MCF 10A (cell line): Measurements from ENCODE around the gene RNF14. TPM values are rescaled to one million over a fixed set of nuclear protein-coding genes. Genes with fewer than 3 reads are reported as not detected.
A peak's percentile ranks its signal among the peaks of the same experiment; 100 is the strongest.

Source experiments
- BruUV-seq: library from RNA; stranded (reverse); fragments of 400-500 nt; replicated peaks from 2 replicates; lab custom pipeline; 2021; lab: Mats Ljungman, UMichigan
- CTCF ChIA-PET: fragments of 300-600 bp; sonication (Branson Sonifier 250); formaldehyde crosslinking; extraction: SDS; loops from one replicate; lab custom pipeline; 2021; ENCODE audit warnings: antibody characterized with exemption, inconsistent platforms; lab: Yijun Ruan, JAX
- POLR2A ChIA-PET: fragments of 300-600, 350-650 bp; sonication (Branson Sonifier 250); formaldehyde crosslinking; extraction: SDS; loops from one replicate; lab custom pipeline; 2020; ENCODE audit warnings: antibody characterized with exemption, inconsistent platforms; lab: Yijun Ruan, JAX
- DNase-seq: peaks from one replicate; pipeline ENCODE4 v3.0.0-alpha.2; 2018; ENCODE audit not compliant: unreplicated experiment
- H3K27ac Mint-ChIP-seq: one replicate; pipeline ENCODE4 v1.8.0; 2022; ENCODE audit warnings: mild to moderate bottlenecking, low read depth, mixed read lengths; ENCODE audit not compliant: unreplicated experiment
- H3K27me3 Mint-ChIP-seq: one replicate; pipeline ENCODE4 v1.8.0; 2022; ENCODE audit warnings: mixed read lengths; ENCODE audit not compliant: insufficient read depth, unreplicated experiment
- H3K36me3 Mint-ChIP-seq: one replicate; pipeline ENCODE4 v1.8.0; 2022; ENCODE audit warnings: mild to moderate bottlenecking, moderate library complexity, mixed read lengths; ENCODE audit not compliant: insufficient read depth, unreplicated experiment
- H3K4me1 Mint-ChIP-seq: one replicate; pipeline ENCODE4 v1.8.0; 2022; ENCODE audit warnings: mixed read lengths; ENCODE audit not compliant: insufficient read depth, unreplicated experiment
- H3K4me3 Mint-ChIP-seq: one replicate; pipeline ENCODE4 v1.8.0; 2022; ENCODE audit warnings: mild to moderate bottlenecking, moderate library complexity, mixed read lengths; ENCODE audit not compliant: unreplicated experiment
- H3K9me3 Mint-ChIP-seq: one replicate; pipeline ENCODE4 v1.8.0; 2022; ENCODE audit warnings: mixed read lengths; ENCODE audit not compliant: unreplicated experiment
- intact Hi-C: fragments of 100-400 bp; cut with micrococcal nuclease; formaldehyde crosslinking; loops from 2 replicates; pipeline ENCODE4 v1.14.1; 2022
- total RNA-seq: library from RNA; stranded (reverse); gene quantifications from 2 replicates; pipeline ENCODE4 v1.2.3, GENCODE V29; 2022
- TF ChIP-seq, protein P1 (sequence below): fragments of 200-600 bp; IDR thresholded peaks from one replicate; pipeline ENCODE4 v1.8.0; 2022; ENCODE audit warnings: antibody characterized with exemption, mild to moderate bottlenecking; ENCODE audit not compliant: unreplicated experiment

RNF14 gene
- total RNA-seq, 1 experiment from 2014 or later: 81.3 TPM

DNA sequence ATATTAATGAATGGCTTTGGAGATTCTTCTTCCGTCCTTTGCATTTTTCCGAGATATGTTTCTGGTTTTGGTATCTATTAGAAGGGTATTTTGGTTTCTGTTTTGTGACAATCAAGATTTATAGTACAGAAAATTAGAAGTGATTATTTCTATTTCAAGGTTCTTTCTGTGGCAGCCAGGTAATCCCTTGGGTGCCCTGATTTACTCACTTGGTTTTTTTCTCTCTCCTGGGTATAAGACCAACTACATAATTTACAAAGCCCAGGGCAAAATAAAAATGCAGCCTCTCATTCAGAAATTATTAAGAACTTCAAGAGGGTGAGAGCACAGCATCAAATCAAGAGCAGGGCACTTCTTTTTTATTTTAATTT is 2.0 kb upstream of the RNF14 start:
- intact Hi-C loops: loop anchor here (10.0 kb wide), 1 partner anchor 152 kb away; no protein-coding TSS in a partner anchor
- POLR2A ChIA-PET: interaction anchor here (0.6 kb wide), 1 partner anchor 316 kb away, joined by 4 read pairs; no protein-coding TSS in a partner anchor
- BruUV-seq: no TSS peak
- Mint-ChIP-seq H3K27ac (no peak overlapping the region), H3K4me1 (peaks cover 20% of the 10 kb centered on the region), H3K9me3 (no peaks in the 10 kb centered on the region), H3K36me3 (peaks cover 21% of the 10 kb centered on the region), H3K4me3 (no peak overlapping the region), H3K27me3 (no peaks in the 10 kb centered on the region)
- DNase-seq: no peak
- CTCF ChIA-PET: interaction anchor here (0.5 to 18.0 kb wide), 8 partner anchors 9 to 298 kb away, joined by 3 to 395 read pairs (median 23); partner anchors contain the start of gene PCDH12
- TF ChIP-seq, protein P1, sequence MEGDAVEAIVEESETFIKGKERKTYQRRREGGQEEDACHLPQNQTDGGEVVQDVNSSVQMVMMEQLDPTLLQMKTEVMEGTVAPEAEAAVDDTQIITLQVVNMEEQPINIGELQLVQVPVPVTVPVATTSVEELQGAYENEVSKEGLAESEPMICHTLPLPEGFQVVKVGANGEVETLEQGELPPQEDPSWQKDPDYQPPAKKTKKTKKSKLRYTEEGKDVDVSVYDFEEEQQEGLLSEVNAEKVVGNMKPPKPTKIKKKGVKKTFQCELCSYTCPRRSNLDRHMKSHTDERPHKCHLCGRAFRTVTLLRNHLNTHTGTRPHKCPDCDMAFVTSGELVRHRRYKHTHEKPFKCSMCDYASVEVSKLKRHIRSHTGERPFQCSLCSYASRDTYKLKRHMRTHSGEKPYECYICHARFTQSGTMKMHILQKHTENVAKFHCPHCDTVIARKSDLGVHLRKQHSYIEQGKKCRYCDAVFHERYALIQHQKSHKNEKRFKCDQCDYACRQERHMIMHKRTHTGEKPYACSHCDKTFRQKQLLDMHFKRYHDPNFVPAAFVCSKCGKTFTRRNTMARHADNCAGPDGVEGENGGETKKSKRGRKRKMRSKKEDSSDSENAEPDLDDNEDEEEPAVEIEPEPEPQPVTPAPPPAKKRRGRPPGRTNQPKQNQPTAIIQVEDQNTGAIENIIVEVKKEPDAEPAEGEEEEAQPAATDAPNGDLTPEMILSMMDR: no peak

DNA sequence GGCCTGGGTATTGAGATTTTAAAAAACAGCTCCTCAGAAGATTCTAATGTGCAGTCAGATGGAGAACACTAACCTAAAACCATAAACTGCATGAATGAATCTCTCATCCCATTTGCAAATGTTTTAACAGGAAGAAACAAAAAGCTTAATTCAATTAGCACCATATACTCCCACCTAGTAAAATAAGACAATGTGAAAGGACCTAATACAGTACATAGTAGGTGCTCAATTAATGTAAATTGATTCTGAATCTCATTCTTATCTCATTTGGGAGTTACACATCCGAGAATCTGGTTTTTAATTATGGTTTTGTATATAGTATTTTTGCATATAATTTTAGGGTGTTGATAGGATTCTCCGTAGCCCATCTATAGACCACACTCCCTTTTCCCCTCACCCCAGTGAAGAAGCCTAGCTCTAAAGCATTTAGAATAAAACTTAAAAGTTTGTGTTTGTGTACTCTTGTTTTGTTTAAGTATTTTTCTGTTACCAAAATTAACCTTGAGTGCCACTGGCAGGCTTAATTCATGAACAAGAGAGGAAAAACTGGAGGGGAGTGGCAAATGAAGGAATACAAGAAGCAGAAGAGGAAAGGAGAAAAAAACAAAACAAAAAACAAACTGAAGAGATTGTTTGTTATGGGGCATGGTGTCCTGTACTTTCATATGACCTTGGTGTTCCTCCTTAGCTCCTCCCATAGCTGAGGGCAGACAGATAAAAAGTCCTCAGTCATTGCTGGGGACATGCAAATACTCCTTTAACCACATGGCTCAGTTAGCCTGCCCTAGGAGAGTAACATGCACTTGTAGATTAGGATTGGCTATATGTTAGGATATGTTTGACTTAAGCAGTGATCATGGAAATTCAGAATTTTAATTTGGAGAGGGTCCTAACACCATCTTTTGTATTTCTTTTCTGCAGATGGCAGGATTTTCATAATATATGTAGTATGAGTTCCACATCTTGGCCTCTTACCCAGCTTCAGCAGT is 1.2 kb downstream of the RNF14 start:
- ChIA-PET POLR2A (interaction anchor here (0.6 to 3.9 kb wide), 49 partner anchors 8 to 1423 kb away, joined by 3 to 57 read pairs (median 5); partner anchors contain the start of genes ARAP3, DELE1, DIAPH1 and EIF4EBP3), CTCF (interaction anchor here (0.6 to 18.0 kb wide), 42 partner anchors 9 to 1775 kb away, joined by 3 to 395 read pairs (median 6); partner anchors contain the start of genes DELE1, EIF4EBP3, GNPDA1 and PCDH1)
- intact Hi-C loops: loop anchor here (1.0 to 10.0 kb wide), 3 partner anchors 45 to 277 kb away; no protein-coding TSS in a partner anchor
- peaks cover 27% of the 10 kb centered on the region for H3K4me1 Mint-ChIP-seq
- no peaks in the 10 kb centered on the region for H3K9me3 Mint-ChIP-seq
- H3K27me3 Mint-ChIP-seq: no peaks in the 10 kb centered on the region
- TF ChIP-seq, protein P1: no peak
- peaks cover 52% of the 10 kb centered on the region for H3K36me3 Mint-ChIP-seq
- H3K27ac Mint-ChIP-seq: peak overlapping the region; percentile 99
- no TSS peak for BruUV-seq
- DNase-seq: peak; percentile 42
- H3K4me3 Mint-ChIP-seq: peak overlapping the region; percentile 88

DNA sequence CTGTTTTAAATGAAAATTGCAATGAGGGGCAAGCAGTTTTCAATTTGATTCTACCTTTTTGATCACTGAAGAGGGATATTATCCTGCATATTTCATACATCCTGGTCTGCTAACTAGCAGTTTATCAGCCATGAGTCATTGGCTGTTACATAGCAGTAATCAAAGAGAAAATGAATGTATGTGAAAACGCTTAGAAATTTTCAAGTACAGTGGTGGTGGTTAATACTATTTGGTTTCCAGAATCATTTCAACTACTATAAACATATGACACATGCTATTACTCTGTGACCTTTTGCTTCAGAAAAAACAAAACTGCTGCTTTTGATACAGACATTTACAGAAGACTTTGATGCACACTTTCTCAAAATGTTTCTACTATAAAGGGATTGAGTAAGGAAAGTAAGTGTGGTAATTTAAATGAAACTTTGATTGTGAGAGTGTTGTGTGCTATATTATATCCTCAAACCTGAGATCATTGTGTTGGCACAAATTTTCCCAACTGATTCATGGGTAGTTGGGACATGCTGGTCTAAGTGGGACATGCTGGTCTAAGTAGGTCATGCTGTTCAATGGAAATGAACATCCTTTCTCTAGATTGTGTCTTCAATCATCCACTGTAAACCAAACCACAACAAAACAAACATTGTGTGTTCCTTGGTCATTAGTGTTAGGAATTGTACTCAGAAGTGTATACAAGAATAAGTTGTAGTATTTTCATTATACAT is 5.1 kb downstream of the RNF14 start:
- Mint-ChIP-seq H3K27ac (peak overlapping the region; percentile 63), H3K9me3 (no peaks in the 10 kb centered on the region), H3K4me3 (no peak overlapping the region), H3K36me3 (peaks cover 81% of the 10 kb centered on the region), H3K27me3 (no peaks in the 10 kb centered on the region), H3K4me1 (peaks cover 26% of the 10 kb centered on the region)
- TF ChIP-seq, protein P1: no peak
- POLR2A ChIA-PET: no interaction called here
- no peak for DNase-seq
- intact Hi-C loops: no loop called here
- BruUV-seq: no TSS peak
- CTCF ChIA-PET: interaction anchor here (6.9 to 7.0 kb wide), 2 partner anchors 16 to 17 kb away, joined by 62 to 102 read pairs; partner anchors contain the start of gene PCDH12
